Caco-2 (cell line): ENCODE results near the gene PARD3B. TPM values are rescaled to one million over a fixed set of nuclear protein-coding genes. Genes with fewer than 3 reads are reported as not detected.

ENCODE experiments used
- BruUV-seq: library from RNA; stranded (reverse); fragments of 400-500 nt; replicated peaks from 2 replicates; lab custom pipeline; 2021; lab: Mats Ljungman, UMichigan
- CTCF ChIA-PET: fragments of 300-600 bp; sonication (Branson Sonifier 250); formaldehyde crosslinking; loops from one replicate; lab custom pipeline; 2022; ENCODE audit warnings: antibody characterized with exemption; lab: Charles Lee
- POLR2A ChIA-PET: fragments of 300-600 bp; sonication (Branson Sonifier 250); formaldehyde crosslinking; loops from one replicate; lab custom pipeline; 2022; ENCODE audit warnings: antibody characterized with exemption; lab: Charles Lee
- DNase-seq, 2 experiments: peaks; one replicate each; pipeline versions ENCODE4 v3.0.0 to v3.0.0-alpha.2; 2020 to 2022
- H3K27me3 ChIP-seq: replicated peaks from 2 replicates; pipeline ENCODE4 v1.6.0; 2011; ENCODE audit warnings: low read length; ENCODE audit not compliant: control insufficient read depth, insufficient read depth
- H3K36me3 ChIP-seq: 2 replicates; pipeline ENCODE4 v1.5.1; 2011; ENCODE audit warnings: low read length; ENCODE audit not compliant: control insufficient read depth, insufficient read depth
- H3K4me1 ChIP-seq: fragments of 250-450 bp; sonication (Bioruptor Pico); 2 replicates; pipeline ENCODE4 v1.5.1; 2020; ENCODE audit warnings: mild to moderate bottlenecking
- H3K4me3 ChIP-seq: 2 replicates; pipeline ENCODE4 v1.5.1; 2011; ENCODE audit warnings: low read depth, mild to moderate bottlenecking, control low read depth, low read length
- H3K9me3 ChIP-seq: fragments of 250-450 bp; sonication (Bioruptor Pico); 2 replicates; pipeline ENCODE4 v1.5.1; 2020; ENCODE audit warnings: mild to moderate bottlenecking, moderate library complexity
- H3K27ac Mint-ChIP-seq: one replicate; pipeline ENCODE4 v1.8.0; 2022; ENCODE audit warnings: mixed read lengths; ENCODE audit not compliant: unreplicated experiment
- H3K27me3 Mint-ChIP-seq: one replicate; pipeline ENCODE4 v1.8.0; 2022; ENCODE audit warnings: mixed read lengths; ENCODE audit not compliant: insufficient read depth, unreplicated experiment
- H3K36me3 Mint-ChIP-seq: one replicate; pipeline ENCODE4 v1.8.0; 2022; ENCODE audit warnings: mild to moderate bottlenecking, mixed read lengths; ENCODE audit not compliant: insufficient read depth, unreplicated experiment
- H3K4me1 Mint-ChIP-seq: one replicate; pipeline ENCODE4 v1.8.0; 2022; ENCODE audit warnings: low read depth, mixed read lengths; ENCODE audit not compliant: unreplicated experiment
- H3K4me3 Mint-ChIP-seq: one replicate; pipeline ENCODE4 v1.8.0; 2022; ENCODE audit warnings: mild to moderate bottlenecking, moderate library complexity, mixed read lengths; ENCODE audit not compliant: unreplicated experiment
- H3K9me3 Mint-ChIP-seq: one replicate; pipeline ENCODE4 v1.8.0; 2022; ENCODE audit warnings: mixed read lengths; ENCODE audit not compliant: unreplicated experiment
- CTCF ChIP-seq, 2 experiments: fragments of 200-600 bp in 1 of 2; IDR thresholded peaks; 1 replicate in 1 of 2; 2 replicates in 1 of 2; pipeline versions ENCODE4 v1.5.1 to v1.8.0; 2011 to 2022; ENCODE audit warnings: antibody characterized with exemption in 1 of 2, control low read depth in 1 of 2, inconsistent platforms in 1 of 2, low read depth in 1 of 2, low read length in 1 of 2, mild to moderate bottlenecking in 1 of 2, moderate library complexity in 1 of 2; ENCODE audit not compliant: insufficient read depth in 1 of 2, severe bottlenecking in 1 of 2, unreplicated experiment in 1 of 2
- intact Hi-C: fragments of 100-400 bp; cut with micrococcal nuclease; formaldehyde crosslinking; loops from one replicate; pipeline ENCODE4 v1.10.0; 2022; ENCODE audit not compliant: unreplicated experiment
- total RNA-seq: library from RNA; stranded (reverse); gene quantifications from 2 replicates; pipeline ENCODE4 v1.2.3, GENCODE V29; 2022

The PARD3B gene
- total RNA-seq, 1 experiment from 2014 or later = 68.9 TPM

- 0 out of 2 replicates have a peak, but pooled peaks cover 1% of the 10 kb centered on the region for H3K36me3 ChIP-seq
- Mint-ChIP-seq H3K36me3 (peaks cover 26% of the 10 kb centered on the region), H3K9me3 (no peaks in the 10 kb centered on the region), H3K27me3 (no peaks in the 10 kb centered on the region), H3K27ac (peak overlapping the region; percentile 29), H3K4me1 (peaks cover 22% of the 10 kb centered on the region), H3K4me3 (no peak overlapping the region)
- no peak for DNase-seq
- no peaks in the 10 kb centered on the region for H3K27me3 ChIP-seq
- no peak for TF ChIP-seq CTCF (IDR thresholded peaks at IDR 0.05; ENCODE audit: insufficient read depth in 1 of 2, low read depth in 1 of 2, low read length in 1 of 2, severe bottlenecking in 1 of 2, unreplicated experiment in 1 of 2)
- 0 out of 2 replicates have a peak, but pooled peaks cover 10% of the 10 kb centered on the region for H3K4me1 ChIP-seq
- no TSS peak for BruUV-seq
- ChIA-PET CTCF (no interaction called here), POLR2A (no interaction called here)
- no peaks in the 10 kb centered on the region for H3K9me3 ChIP-seq
- intact Hi-C loops = no loop called here
- H3K4me3 ChIP-seq = no peak overlapping the region
Measured at GRCh38 chr2:204695506-204695905, 150.2 kb downstream of the PARD3B start.

- no peaks in the 10 kb centered on the region for H3K9me3 ChIP-seq
- no TSS peak for BruUV-seq
- Mint-ChIP-seq H3K9me3 (no peaks in the 10 kb centered on the region), H3K4me3 (no peak overlapping the region), H3K36me3 (peaks cover 26% of the 10 kb centered on the region), H3K27ac (peak overlapping the region; percentile 29), H3K4me1 (peaks cover 22% of the 10 kb centered on the region), H3K27me3 (no peaks in the 10 kb centered on the region)
- intact Hi-C loops = no loop called here
- H3K36me3 ChIP-seq = 0 out of 2 replicates have a peak, but pooled peaks cover 1% of the 10 kb centered on the region
- ChIA-PET POLR2A (no interaction called here), CTCF (no interaction called here)
- TF ChIP-seq CTCF (IDR thresholded peaks at IDR 0.05; ENCODE audit: insufficient read depth in 1 of 2, low read depth in 1 of 2, low read length in 1 of 2, severe bottlenecking in 1 of 2, unreplicated experiment in 1 of 2) = no peak
- H3K4me1 ChIP-seq = 0 out of 2 replicates have a peak, but pooled peaks cover 10% of the 10 kb centered on the region
- H3K27me3 ChIP-seq = no peaks in the 10 kb centered on the region
- no peak overlapping the region for H3K4me3 ChIP-seq
- DNase-seq = no peak
Measured at GRCh38 chr2:204696124-204696523, 150.8 kb downstream of the PARD3B start.

GRCh38 chr2:204705243-204705932, 160.1 kb downstream of the PARD3B start:
- no TSS peak for BruUV-seq
- Histone ChIP-seq H3K9me3 (no peaks in the 10 kb centered on the region), H3K4me1 (no peaks in the 10 kb centered on the region), H3K36me3 (no peaks in the 10 kb centered on the region), H3K27me3 (no peaks in the 10 kb centered on the region), H3K4me3 (no peak overlapping the region)
- POLR2A ChIA-PET = no interaction called here
- TF ChIP-seq CTCF (IDR thresholded peaks at IDR 0.05; ENCODE audit: insufficient read depth in 1 of 2, low read depth in 1 of 2, low read length in 1 of 2, severe bottlenecking in 1 of 2, unreplicated experiment in 1 of 2) = no peak
- DNase-seq = no peak
- CTCF ChIA-PET = no interaction called here
- Mint-ChIP-seq H3K4me1 (peaks cover 8% of the 10 kb centered on the region), H3K9me3 (no peaks in the 10 kb centered on the region), H3K36me3 (peaks cover 14% of the 10 kb centered on the region), H3K4me3 (no peak overlapping the region), H3K27me3 (no peaks in the 10 kb centered on the region), H3K27ac (peak overlapping the region; percentile 17)
- intact Hi-C loops = no loop called here
